ENCODE measurements around the gene CCDC150. TPM values are rescaled to one million over a fixed set of nuclear protein-coding genes. Genes with fewer than 3 reads are reported as not detected.

The CCDC150 gene
- total RNA-seq, 4 donors from 2014 or later: 2.4 to 10.1 (median 4.9) TPM

DNA sequence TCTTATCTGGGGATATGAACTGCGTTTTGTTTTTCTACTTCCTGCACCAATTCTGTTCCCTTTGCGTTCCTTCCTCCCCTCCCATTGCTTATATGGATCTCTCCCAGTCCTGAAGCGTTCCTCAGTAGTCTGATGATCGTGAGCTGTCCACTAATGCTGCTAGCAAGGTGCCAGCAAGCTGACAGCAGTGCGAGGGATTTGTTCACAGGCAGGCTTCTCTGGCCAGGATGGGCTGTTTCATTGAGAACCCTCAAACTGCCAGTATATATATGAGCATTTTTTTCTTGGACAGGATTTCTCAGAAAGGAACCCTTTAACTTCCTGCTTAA lies 119.8 kb downstream of the CCDC150 start:
- DNase-seq: no peak
- Histone ChIP-seq H3K4me3 (no peak overlapping the region), H3K9me3 (peaks cover 0 to 8% (median 0%) of the 10 kb centered on the region in 3 donors), H3K27me3 (no peaks in the 10 kb centered on the region), H3K4me1 (no peaks in the 10 kb centered on the region), H3K36me3 (peaks cover 0 to 24% (median 4%) of the 10 kb centered on the region in 3 donors), H3K27ac (no peak overlapping the region)
- intact Hi-C loops (cut with DNase I): no loop called here
- TF ChIP-seq, protein P1, sequence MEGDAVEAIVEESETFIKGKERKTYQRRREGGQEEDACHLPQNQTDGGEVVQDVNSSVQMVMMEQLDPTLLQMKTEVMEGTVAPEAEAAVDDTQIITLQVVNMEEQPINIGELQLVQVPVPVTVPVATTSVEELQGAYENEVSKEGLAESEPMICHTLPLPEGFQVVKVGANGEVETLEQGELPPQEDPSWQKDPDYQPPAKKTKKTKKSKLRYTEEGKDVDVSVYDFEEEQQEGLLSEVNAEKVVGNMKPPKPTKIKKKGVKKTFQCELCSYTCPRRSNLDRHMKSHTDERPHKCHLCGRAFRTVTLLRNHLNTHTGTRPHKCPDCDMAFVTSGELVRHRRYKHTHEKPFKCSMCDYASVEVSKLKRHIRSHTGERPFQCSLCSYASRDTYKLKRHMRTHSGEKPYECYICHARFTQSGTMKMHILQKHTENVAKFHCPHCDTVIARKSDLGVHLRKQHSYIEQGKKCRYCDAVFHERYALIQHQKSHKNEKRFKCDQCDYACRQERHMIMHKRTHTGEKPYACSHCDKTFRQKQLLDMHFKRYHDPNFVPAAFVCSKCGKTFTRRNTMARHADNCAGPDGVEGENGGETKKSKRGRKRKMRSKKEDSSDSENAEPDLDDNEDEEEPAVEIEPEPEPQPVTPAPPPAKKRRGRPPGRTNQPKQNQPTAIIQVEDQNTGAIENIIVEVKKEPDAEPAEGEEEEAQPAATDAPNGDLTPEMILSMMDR (IDR thresholded peaks at IDR 0.05): no peak
- TF ChIP-seq POLR2A (IDR thresholded peaks at IDR 0.05): no peak
- 72 to 81% methylated on average over 5 of the region's 5 CpGs for WGBS, 2 donors

DNA sequence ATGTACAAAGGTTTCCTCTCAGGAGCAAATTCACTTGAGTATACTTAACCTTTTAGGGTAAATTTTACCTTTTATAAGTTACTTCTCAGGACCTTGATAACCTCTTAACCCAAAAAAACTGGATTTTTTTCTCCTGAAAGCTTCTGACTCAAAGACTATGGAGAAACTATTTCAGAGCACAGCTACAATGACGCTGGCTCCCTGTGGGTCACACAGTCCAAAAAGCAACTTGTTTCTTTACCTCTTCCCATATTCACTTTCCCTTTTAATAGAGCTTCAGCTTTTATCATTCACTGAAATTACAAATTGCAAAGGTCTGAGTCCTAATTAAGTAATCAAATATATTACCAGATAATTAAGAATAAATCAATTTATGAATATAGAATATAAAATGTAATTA lies 127.6 kb downstream of the CCDC150 start:
- Histone ChIP-seq H3K4me3 (no peak overlapping the region), H3K4me1 (no peaks in the 10 kb centered on the region), H3K36me3 (peaks cover 0 to 100% (median 4%) of the 10 kb centered on the region in 3 donors), H3K27ac (no peak overlapping the region), H3K9me3 (no peaks in the 10 kb centered on the region), H3K27me3 (no peaks in the 10 kb centered on the region)
- TF ChIP-seq POLR2A (IDR thresholded peaks at IDR 0.05): no peak
- TF ChIP-seq, protein P1 (IDR thresholded peaks at IDR 0.05): no peak
- intact Hi-C loops (cut with DNase I): no loop called here
- DNase-seq: no peak
- 75 to 92% methylated on average over 1 of the region's 1 CpG for WGBS, 2 donors

Small RNA genes lying within 50 kb of the gene (small RNA-seq; reads per million reads assigned to genes)
- 0 reads per million in 4 donors for gene RF00424

Other genes starting within 250 kb of the CCDC150 start
- 10 to 100 TPM in 1 of 4 donors, 1 to 10 TPM in 3; 1.0 to 13.7 (median 4.8) TPM for gene HECW2, start 46.2 kb upstream of the CCDC150 start, total RNA-seq
- gene GTF3C3, start 160.0 kb downstream of the CCDC150 start, total RNA-seq: 10 to 100 TPM; 16.4 to 36.6 (median 23.2) TPM
- under 1 TPM in 1 of 4 donors, not detected in 3; 0.18 TPM for gene C2orf66, start 169.6 kb downstream of the CCDC150 start, total RNA-seq